Measurements from ENCODE around the gene CES3.

The CES3 gene

DNA sequence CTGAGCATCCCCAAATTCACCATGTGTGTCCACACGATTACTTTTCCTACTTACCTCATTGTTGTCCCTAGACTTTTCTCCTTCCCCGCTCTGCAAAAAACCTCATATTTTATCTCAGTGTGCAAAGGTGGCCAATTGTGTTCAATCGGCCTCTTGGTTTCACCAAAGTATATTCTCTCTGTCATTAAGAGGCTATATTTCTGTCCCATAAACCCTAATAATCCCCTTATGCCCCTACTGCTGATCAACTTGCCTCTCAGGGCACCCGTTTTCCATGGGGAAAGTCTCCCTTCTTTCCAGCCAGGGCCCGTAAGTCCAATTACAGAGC, 14.1 kb upstream of the CES3 start:
- TF ChIP-seq ZBTB48 (tag by site-specific recombination; IDR thresholded peaks at IDR 0.05) (no peak), ZNF501 (tag by site-specific recombination; IDR thresholded peaks at IDR 0.05) (no peak), HOXD13 (CRISPR knock-in tag; IDR thresholded peaks at IDR 0.05; ENCODE audit: borderline replicate concordance) (no peak), ZNF157 (tag by site-specific recombination; IDR thresholded peaks at IDR 0.05) (no peak), ZNF654 (tag by site-specific recombination; IDR thresholded peaks at IDR 0.05; ENCODE audit: low read depth) (no peak), ZNF658 (tag by site-specific recombination; IDR thresholded peaks at IDR 0.05) (no peak), OVOL3 (tag by site-specific recombination; IDR thresholded peaks at IDR 0.05) (no peak), ZBTB17 (tag by site-specific recombination; IDR thresholded peaks at IDR 0.05) (no peak), ZNF777 (tag by site-specific recombination; IDR thresholded peaks at IDR 0.05; ENCODE audit: borderline replicate concordance) (no peak), ZNF544 (tag by site-specific recombination; IDR thresholded peaks at IDR 0.05) (no peak), ZNF664 (tag by site-specific recombination; IDR thresholded peaks at IDR 0.05) (no peak), ZNF600 (tag by site-specific recombination; IDR thresholded peaks at IDR 0.05) (no peak), ZNF24 (tag by site-specific recombination; IDR thresholded peaks at IDR 0.05) (no peak)
- TF ChIP-seq, protein P1, sequence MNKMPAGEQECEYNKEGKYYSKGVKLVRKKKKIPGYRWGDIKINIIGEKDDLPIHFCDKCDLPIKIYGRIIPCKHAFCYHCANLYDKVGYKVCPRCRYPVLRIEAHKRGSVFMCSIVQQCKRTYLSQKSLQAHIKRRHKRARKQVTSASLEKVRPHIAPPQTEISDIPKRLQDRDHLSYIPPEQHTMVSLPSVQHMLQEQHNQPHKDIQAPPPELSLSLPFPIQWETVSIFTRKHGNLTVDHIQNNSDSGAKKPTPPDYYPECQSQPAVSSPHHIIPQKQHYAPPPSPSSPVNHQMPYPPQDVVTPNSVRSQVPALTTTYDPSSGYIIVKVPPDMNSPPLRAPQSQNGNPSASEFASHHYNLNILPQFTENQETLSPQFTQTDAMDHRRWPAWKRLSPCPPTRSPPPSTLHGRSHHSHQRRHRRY (tag by site-specific recombination; IDR thresholded peaks at IDR 0.05), result no peak
- TF ChIP-seq, protein P2, sequence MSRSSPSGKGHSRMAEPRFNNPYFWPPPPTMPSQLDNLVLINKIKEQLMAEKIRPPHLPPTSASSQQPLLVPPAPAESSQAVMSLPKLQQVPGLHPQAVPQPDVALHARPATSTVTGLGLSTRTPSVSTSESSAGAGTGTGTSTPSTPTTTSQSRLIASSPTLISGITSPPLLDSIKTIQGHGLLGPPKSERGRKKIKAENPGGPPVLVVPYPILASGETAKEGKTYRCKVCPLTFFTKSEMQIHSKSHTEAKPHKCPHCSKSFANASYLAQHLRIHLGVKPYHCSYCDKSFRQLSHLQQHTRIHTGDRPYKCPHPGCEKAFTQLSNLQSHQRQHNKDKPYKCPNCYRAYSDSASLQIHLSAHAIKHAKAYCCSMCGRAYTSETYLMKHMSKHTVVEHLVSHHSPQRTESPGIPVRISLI (tag by site-specific recombination; IDR thresholded peaks at IDR 0.05), result no peak
- H3K4me3 ChIP-seq (ENCODE audit: low read depth, low read length), result no peak overlapping the region
- ChIA-PET POLR2A (no interaction called here), CTCF (interaction anchor here (0.7 to 1.3 kb wide), 8 partner anchors 11 to 481 kb away, joined by 3 to 6 read pairs (median 4); partner anchors contain the start of gene CES3)
- no peak overlapping the region for H3K27ac ChIP-seq (ENCODE audit: extremely low read depth, low read depth, low read length)
- H3K9me3 ChIP-seq (ENCODE audit: control insufficient read depth, insufficient read depth, low read depth, low read length), result no peaks in the 10 kb centered on the region
- H3K36me3 ChIP-seq (ENCODE audit: control insufficient read depth in 2 of 2, insufficient read depth in 1 of 2, low read length in 2 of 2), result peaks cover 0 to 20% of the 10 kb centered on the region in 2 experiments; a peak in 1 of 3 replicates
- H3K4me1 ChIP-seq (ENCODE audit: control insufficient read depth, insufficient read depth, low read length), result no peaks in the 10 kb centered on the region

DNA sequence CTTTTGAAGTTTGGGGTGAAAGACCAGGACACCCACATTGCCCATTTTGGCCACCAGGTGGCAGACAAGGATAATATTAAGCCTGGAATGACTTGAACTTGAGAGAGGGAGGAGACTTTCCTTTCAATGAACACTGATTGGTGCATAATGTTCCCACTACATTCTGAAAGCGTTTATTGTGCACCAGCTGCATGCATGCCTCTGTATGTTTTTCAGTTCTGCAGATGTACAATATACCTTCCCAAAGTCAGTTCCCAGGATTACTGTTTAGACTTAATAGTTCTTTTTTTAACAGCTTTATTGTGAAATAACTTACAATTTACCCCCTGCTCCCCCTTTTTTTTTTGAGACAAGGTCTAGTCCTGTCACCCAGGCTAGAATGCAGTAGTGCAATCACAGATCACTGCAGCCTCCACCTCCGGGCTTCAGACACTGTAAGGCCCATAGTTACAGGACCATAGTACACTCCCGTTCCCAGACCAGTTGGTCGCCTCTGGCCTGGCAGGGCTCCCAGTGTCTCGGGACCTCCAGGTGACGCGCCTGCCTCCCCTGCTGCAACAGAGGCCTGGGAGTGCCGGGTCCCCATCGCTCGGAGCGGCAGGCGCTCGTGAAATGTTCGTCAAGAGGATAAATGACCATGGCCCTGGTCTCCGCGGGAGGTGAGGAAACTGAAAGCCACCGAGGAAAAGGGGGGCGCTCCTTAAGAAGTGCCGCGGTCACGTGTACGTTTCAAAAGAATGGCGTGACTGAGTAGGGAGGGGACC, 13.6 kb upstream of the CES3 start:
- H3K27ac ChIP-seq (ENCODE audit: extremely low read depth, low read depth, low read length), result no peak overlapping the region
- H3K4me1 ChIP-seq (ENCODE audit: control insufficient read depth, insufficient read depth, low read length), result no peaks in the 10 kb centered on the region
- CTCF ChIA-PET, result interaction anchor here (0.6 to 1.3 kb wide), 8 partner anchors 12 to 660 kb away, joined by 3 to 6 read pairs (median 4); partner anchors contain the start of genes CES3 and CIAO2B
- TF ChIP-seq ZNF561 (tag by site-specific recombination; IDR thresholded peaks at IDR 0.05; ENCODE audit: borderline replicate concordance) (no peak), ZNF37A (tag by site-specific recombination; IDR thresholded peaks at IDR 0.05) (no peak), ZBTB20 (tag by site-specific recombination; IDR thresholded peaks at IDR 0.05) (no peak), KLF7 (tag by site-specific recombination; IDR thresholded peaks at IDR 0.05; ENCODE audit: borderline replicate concordance) (no peak), ZNF654 (tag by site-specific recombination; IDR thresholded peaks at IDR 0.05; ENCODE audit: low read depth) (peak; percentile 74), ZNF660 (tag by site-specific recombination; IDR thresholded peaks at IDR 0.05) (peak; percentile 27; the same call in 1 of the 2 replicates), ZNF792 (tag by site-specific recombination; IDR thresholded peaks at IDR 0.05) (peak; percentile 94; the same call in 1 of the 2 replicates), ZNF19 (tag by site-specific recombination; IDR thresholded peaks at IDR 0.05; ENCODE audit: low read depth) (no peak), ZNF830 (tag by site-specific recombination; IDR thresholded peaks at IDR 0.05; ENCODE audit: low read depth) (no peak), KLF1 (tag by site-specific recombination; IDR thresholded peaks at IDR 0.05) (no peak), WT1 (tag by site-specific recombination; IDR thresholded peaks at IDR 0.05) (no peak)
- TF ChIP-seq, protein P3, sequence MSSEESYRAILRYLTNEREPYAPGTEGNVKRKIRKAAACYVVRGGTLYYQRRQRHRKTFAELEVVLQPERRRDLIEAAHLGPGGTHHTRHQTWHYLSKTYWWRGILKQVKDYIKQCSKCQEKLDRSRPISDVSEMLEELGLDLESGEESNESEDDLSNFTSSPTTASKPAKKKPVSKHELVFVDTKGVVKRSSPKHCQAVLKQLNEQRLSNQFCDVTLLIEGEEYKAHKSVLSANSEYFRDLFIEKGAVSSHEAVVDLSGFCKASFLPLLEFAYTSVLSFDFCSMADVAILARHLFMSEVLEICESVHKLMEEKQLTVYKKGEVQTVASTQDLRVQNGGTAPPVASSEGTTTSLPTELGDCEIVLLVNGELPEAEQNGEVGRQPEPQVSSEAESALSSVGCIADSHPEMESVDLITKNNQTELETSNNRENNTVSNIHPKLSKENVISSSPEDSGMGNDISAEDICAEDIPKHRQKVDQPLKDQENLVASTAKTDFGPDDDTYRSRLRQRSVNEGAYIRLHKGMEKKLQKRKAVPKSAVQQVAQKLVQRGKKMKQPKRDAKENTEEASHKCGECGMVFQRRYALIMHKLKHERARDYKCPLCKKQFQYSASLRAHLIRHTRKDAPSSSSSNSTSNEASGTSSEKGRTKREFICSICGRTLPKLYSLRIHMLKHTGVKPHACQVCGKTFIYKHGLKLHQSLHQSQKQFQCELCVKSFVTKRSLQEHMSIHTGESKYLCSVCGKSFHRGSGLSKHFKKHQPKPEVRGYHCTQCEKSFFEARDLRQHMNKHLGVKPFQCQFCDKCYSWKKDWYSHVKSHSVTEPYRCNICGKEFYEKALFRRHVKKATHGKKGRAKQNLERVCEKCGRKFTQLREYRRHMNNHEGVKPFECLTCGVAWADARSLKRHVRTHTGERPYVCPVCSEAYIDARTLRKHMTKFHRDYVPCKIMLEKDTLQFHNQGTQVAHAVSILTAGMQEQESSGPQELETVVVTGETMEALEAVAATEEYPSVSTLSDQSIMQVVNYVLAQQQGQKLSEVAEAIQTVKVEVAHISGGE (tag by site-specific recombination; conservative IDR thresholded peaks at IDR 0.05; ENCODE audit: low read depth), result no peak
- TF ChIP-seq, protein P4, sequence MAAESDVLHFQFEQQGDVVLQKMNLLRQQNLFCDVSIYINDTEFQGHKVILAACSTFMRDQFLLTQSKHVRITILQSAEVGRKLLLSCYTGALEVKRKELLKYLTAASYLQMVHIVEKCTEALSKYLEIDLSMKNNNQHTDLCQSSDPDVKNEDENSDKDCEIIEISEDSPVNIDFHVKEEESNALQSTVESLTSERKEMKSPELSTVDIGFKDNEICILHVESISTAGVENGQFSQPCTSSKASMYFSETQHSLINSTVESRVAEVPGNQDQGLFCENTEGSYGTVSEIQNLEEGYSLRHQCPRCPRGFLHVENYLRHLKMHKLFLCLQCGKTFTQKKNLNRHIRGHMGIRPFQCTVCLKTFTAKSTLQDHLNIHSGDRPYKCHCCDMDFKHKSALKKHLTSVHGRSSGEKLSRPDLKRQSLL (tag by site-specific recombination; IDR thresholded peaks at IDR 0.05), result no peak

More for the DNA sequence above, 13.6 kb upstream of the CES3 start:
- H3K4me3 ChIP-seq (ENCODE audit: low read depth, low read length), result no peak overlapping the region
- no peaks in the 10 kb centered on the region for H3K9me3 ChIP-seq (ENCODE audit: control insufficient read depth, insufficient read depth, low read depth, low read length)
- H3K36me3 ChIP-seq (ENCODE audit: control insufficient read depth in 2 of 2, insufficient read depth in 1 of 2, low read length in 2 of 2), result peaks cover 0 to 15% of the 10 kb centered on the region in 2 experiments; a peak in 1 of 3 replicates
- POLR2A ChIA-PET, result no interaction called here

All from HEK293 (cell line).